Endothelial cell of umbilical vein (primary cell): ENCODE data around the gene TASOR. TPM values are rescaled to one million over a fixed set of nuclear protein-coding genes. Genes with fewer than 3 reads are reported as not detected.

Experiments used
- BruUV-seq: library from RNA; stranded (reverse); fragments of 400-500 nt; replicated peaks from 2 replicates; lab custom pipeline; 2021; lab: Mats Ljungman, UMichigan
- CTCF ChIA-PET: fragments of 300-600, 350-600 bp; sonication (Branson Sonifier 250); formaldehyde crosslinking; loops from one replicate; lab custom pipeline; 2021; ENCODE audit warnings: antibody characterized with exemption, inconsistent platforms; lab: Charles Lee
- POLR2A ChIA-PET: fragments of 300-600, 350-600 bp; sonication (Branson Sonifier 250); formaldehyde crosslinking; loops from one replicate; lab custom pipeline; 2021; ENCODE audit warnings: antibody characterized with exemption, inconsistent platforms; lab: Charles Lee
- DNase-seq: peaks from one replicate; pipeline ENCODE4 v3.0.0-alpha.2; 2011; ENCODE audit warnings: low read depth, low spot score
- FAIRE-seq: peaks from 2 replicates; lab custom pipeline; 2011; peaks lifted over from hg19 to GRCh38; lab: Jason Lieb, UNC
- H2AFZ ChIP-seq: 2 replicates; pipeline ENCODE4 v1.6.0; 2012; ENCODE audit warnings: low read depth, low read length, control low read depth, inconsistent platforms
- H3K27ac ChIP-seq: 2 replicates; pipeline ENCODE4 v1.5.1; 2011; ENCODE audit warnings: low read depth, mild to moderate bottlenecking, control low read depth, low read length, moderate library complexity; ENCODE audit not compliant: insufficient read depth
- H3K27me3 ChIP-seq, 2 experiments: 2 replicates each; pipeline versions ENCODE4 v1.6.0 to v1.6.1; 2011; ENCODE audit warnings: low read length in 2 of 2, mixed read lengths in 1 of 2; ENCODE audit not compliant: control insufficient read depth in 2 of 2, insufficient read depth in 2 of 2
- H3K36me3 ChIP-seq, 2 experiments: 2 replicates in 1 of 2; 3 replicates in 1 of 2; pipeline ENCODE4 v1.5.1; 2011; ENCODE audit warnings: low read length in 2 of 2, mild to moderate bottlenecking in 1 of 2, moderate library complexity in 1 of 2; ENCODE audit not compliant: control insufficient read depth in 2 of 2, insufficient read depth in 2 of 2; ENCODE audit errors: extremely low read depth in 1 of 2
- H3K4me1 ChIP-seq: 3 replicates; pipeline ENCODE4 v1.5.1; 2011; ENCODE audit warnings: mild to moderate bottlenecking, low read length; ENCODE audit not compliant: control insufficient read depth, insufficient read depth; ENCODE audit errors: extremely low read depth
- H3K4me2 ChIP-seq: 2 replicates; pipeline ENCODE4 v1.6.1; 2011; ENCODE audit warnings: low read length, control low read depth, mixed read lengths; ENCODE audit not compliant: insufficient read depth
- H3K4me3 ChIP-seq, 3 experiments: fragments of 200-600 bp in 1 of 3; sonication (generic), shearing (Covaris generic) in 1 of 3; replicated peaks in 1 of 3; 2 replicates each; pipeline ENCODE4 v1.5.1; 2011 to 2016; ENCODE audit warnings: control low read depth in 3 of 3, low read length in 3 of 3, mild to moderate bottlenecking in 2 of 3, inconsistent platforms in 1 of 3, low read depth in 1 of 3, moderate library complexity in 1 of 3; ENCODE audit not compliant: insufficient read depth in 1 of 3
- H3K79me2 ChIP-seq: 2 replicates; pipeline ENCODE4 v1.6.0; 2012; ENCODE audit warnings: low read length, inconsistent platforms; ENCODE audit not compliant: control insufficient read depth, insufficient read depth
- H3K9ac ChIP-seq: replicated peaks from 2 replicates; pipeline ENCODE3; 2011; ENCODE audit warnings: low read length, control low read depth; ENCODE audit not compliant: insufficient read depth; ENCODE audit errors: extremely low read depth
- H3K9me1 ChIP-seq: replicated peaks from 3 replicates; pipeline ENCODE4 v1.6.0; 2011; ENCODE audit warnings: mild to moderate bottlenecking, low read length; ENCODE audit not compliant: control insufficient read depth, insufficient read depth; ENCODE audit errors: extremely low read depth
- H3K9me3 ChIP-seq: replicated peaks from 2 replicates; pipeline ENCODE4 v1.5.1; 2012; ENCODE audit warnings: low read length, inconsistent platforms; ENCODE audit not compliant: control insufficient read depth, insufficient read depth
- H4K20me1 ChIP-seq: replicated peaks from 2 replicates; pipeline ENCODE3; 2011; ENCODE audit warnings: mild to moderate bottlenecking, low read length; ENCODE audit not compliant: control insufficient read depth, insufficient read depth; ENCODE audit errors: extremely low read depth
- EZH2 ChIP-seq: IDR thresholded peaks from 2 replicates; pipeline ENCODE4 v1.6.1; 2012; ENCODE audit warnings: borderline replicate concordance, low read depth, mild to moderate bottlenecking, moderate library complexity, low read length, inconsistent platforms; ENCODE audit not compliant: severe bottlenecking
- FOS ChIP-seq: IDR thresholded peaks from 2 replicates; pipeline ENCODE4 v1.6.1; 2011; ENCODE audit warnings: mild to moderate bottlenecking, low read length, moderate library complexity, borderline replicate concordance; ENCODE audit not compliant: insufficient read depth
- GATA2 ChIP-seq: IDR thresholded peaks from 2 replicates; pipeline ENCODE4 v1.7.0; 2011; ENCODE audit warnings: low read depth, mild to moderate bottlenecking, moderate library complexity, mixed read lengths, low read length; ENCODE audit not compliant: insufficient read length, insufficient read depth
- JUN ChIP-seq: IDR thresholded peaks from 2 replicates; pipeline ENCODE4 v1.6.1; 2011; ENCODE audit warnings: borderline replicate concordance, low read depth; ENCODE audit not compliant: insufficient read length, insufficient read depth
- MYC ChIP-seq: IDR thresholded peaks from one replicate; pipeline ENCODE4 v1.6.1; 2011; ENCODE audit warnings: mild to moderate bottlenecking, low read depth, low read length
- POLR2A ChIP-seq: IDR thresholded peaks from 2 replicates; pipeline ENCODE4 v1.6.1; 2012; ENCODE audit warnings: low read depth, mild to moderate bottlenecking, control low read depth, low read length
- POLR2AphosphoS5 ChIP-seq: IDR thresholded peaks from 2 replicates; pipeline ENCODE4 v1.6.1; 2012; ENCODE audit warnings: low read depth, mild to moderate bottlenecking, control low read depth, low read length, moderate library complexity; ENCODE audit not compliant: insufficient read depth
- dilution Hi-C: fragments of 300-500 bp; cut with MboI; formaldehyde crosslinking; loops from one replicate; pipeline ENCODE4 v1.15.0; 2019; ENCODE audit warnings: low sequenced_read_pairs; ENCODE audit not compliant: extremely low pct_ligation_motif_present
- intact Hi-C: fragments of 100-400 bp; cut with micrococcal nuclease; formaldehyde crosslinking; loops from one replicate; pipeline ENCODE4 v1.10.0; 2022
- polyA plus RNA-seq, 4 experiments: library from polyadenylated mRNA; depleted of rRNA in 3 of 4; stranded (reverse) in 3 of 4; unstranded in 1 of 4; fragments of >200 nt; gene quantifications; 2 replicates each; pipeline versions ENCODE4 v1.2.1 to v1.2.3, GENCODE V29; 2011 to 2012; ENCODE audit warnings: missing spikeins in 1 of 4
- total RNA-seq: library from RNA; stranded (reverse); gene quantifications from 2 replicates; pipeline ENCODE4 v1.2.3, GENCODE V29; 2021
- TF ChIP-seq, protein P1 (sequence below), 2 donors: IDR thresholded peaks; 1 replicate in 1 of 2; 2 replicates in 1 of 2; pipeline ENCODE4 v1.5.1; 2011; ENCODE audit warnings: low read length in 2 of 2, mild to moderate bottlenecking in 2 of 2, moderate library complexity in 2 of 2, control low read depth in 1 of 2, inconsistent platforms in 1 of 2, low read depth in 1 of 2; ENCODE audit not compliant: insufficient read depth in 1 of 2; ENCODE audit errors: extremely low read depth in 1 of 2
- TF ChIP-seq, protein P2 (sequence below): IDR thresholded peaks from 2 replicates; pipeline ENCODE4 v1.6.1; 2011; ENCODE audit not compliant: insufficient read depth, insufficient read length

The TASOR gene
- total and polyA plus RNA-seq, 2 donors (not counting 3 experiments of a cell fraction or from before 2014, with no cell fraction given) = 11.2 to 44.5 TPM

DNA sequence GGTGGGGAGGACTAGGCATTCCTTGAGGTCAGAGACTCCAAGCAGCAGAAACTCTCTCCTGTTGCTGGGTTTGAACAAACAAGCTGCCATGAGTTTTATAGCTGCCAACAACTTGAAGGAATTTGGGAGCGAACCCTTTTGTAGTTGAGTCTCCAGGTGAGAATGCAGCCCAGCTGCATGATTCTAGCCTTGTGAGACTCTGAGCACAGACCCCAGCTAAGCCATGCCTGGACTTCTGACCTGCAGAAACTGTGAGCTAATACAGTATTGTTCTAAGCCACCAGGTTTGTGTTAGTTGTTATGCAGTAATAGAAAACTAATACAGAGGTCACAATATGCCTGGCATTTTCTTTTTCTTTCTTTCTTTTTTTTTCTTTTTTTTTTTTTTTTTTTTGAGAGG lies 6.2 kb upstream of the TASOR start:
- no peaks in the 10 kb centered on the region for H3K79me2 ChIP-seq
- dilution Hi-C loops (no loop called here), intact Hi-C loops (no loop called here)
- no TSS peak for BruUV-seq
- H3K9ac ChIP-seq = no peak overlapping the region
- H3K4me2 ChIP-seq = no peak overlapping the region
- no peaks in the 10 kb centered on the region for H3K9me3 ChIP-seq
- H3K27ac ChIP-seq = no peak overlapping the region
- no peak for TF ChIP-seq POLR2AphosphoS5
- no peak for TF ChIP-seq JUN
- no peak for TF ChIP-seq POLR2A
- TF ChIP-seq, protein P1, sequence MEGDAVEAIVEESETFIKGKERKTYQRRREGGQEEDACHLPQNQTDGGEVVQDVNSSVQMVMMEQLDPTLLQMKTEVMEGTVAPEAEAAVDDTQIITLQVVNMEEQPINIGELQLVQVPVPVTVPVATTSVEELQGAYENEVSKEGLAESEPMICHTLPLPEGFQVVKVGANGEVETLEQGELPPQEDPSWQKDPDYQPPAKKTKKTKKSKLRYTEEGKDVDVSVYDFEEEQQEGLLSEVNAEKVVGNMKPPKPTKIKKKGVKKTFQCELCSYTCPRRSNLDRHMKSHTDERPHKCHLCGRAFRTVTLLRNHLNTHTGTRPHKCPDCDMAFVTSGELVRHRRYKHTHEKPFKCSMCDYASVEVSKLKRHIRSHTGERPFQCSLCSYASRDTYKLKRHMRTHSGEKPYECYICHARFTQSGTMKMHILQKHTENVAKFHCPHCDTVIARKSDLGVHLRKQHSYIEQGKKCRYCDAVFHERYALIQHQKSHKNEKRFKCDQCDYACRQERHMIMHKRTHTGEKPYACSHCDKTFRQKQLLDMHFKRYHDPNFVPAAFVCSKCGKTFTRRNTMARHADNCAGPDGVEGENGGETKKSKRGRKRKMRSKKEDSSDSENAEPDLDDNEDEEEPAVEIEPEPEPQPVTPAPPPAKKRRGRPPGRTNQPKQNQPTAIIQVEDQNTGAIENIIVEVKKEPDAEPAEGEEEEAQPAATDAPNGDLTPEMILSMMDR (IDR thresholded peaks at IDR 0.05; ENCODE audit: extremely low read depth in 1 of 2, insufficient read depth in 1 of 2, low read depth in 1 of 2, low read length in 2 of 2) = no peak
- TF ChIP-seq, protein P2, sequence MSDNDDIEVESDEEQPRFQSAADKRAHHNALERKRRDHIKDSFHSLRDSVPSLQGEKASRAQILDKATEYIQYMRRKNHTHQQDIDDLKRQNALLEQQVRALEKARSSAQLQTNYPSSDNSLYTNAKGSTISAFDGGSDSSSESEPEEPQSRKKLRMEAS = no peak
- no peak for TF ChIP-seq FOS
- TF ChIP-seq EZH2 = no peak
- no peak for TF ChIP-seq MYC
- no peak for TF ChIP-seq GATA2
- no peak overlapping the region for H2AFZ ChIP-seq
- ChIA-PET CTCF (interaction anchor here (2.1 kb wide), 1 partner anchor 13 kb away, joined by 5 read pairs; no protein-coding TSS in a partner anchor), POLR2A (no interaction called here)
- H3K36me3 ChIP-seq = no peaks in the 10 kb centered on the region
- no peaks in the 10 kb centered on the region for H3K4me1 ChIP-seq
- no peaks in the 10 kb centered on the region for H4K20me1 ChIP-seq
- no peak for FAIRE-seq
- H3K27me3 ChIP-seq = no peaks in the 10 kb centered on the region
- DNase-seq = no peak
- H3K9me1 ChIP-seq = no peaks in the 10 kb centered on the region
- H3K4me3 ChIP-seq = no peak overlapping the region
